Stimulated activated CD4-positive, alpha-beta T cell treated with anti-CD3 and anti-CD28 coated beads, Interleukin-15, amount 100 ng/mL, for 24 hours (primary cell): ENCODE data around the gene HOXD12.

Experiments
- DNase-seq: peaks from one replicate; pipeline ENCODE4 v3.0.0-alpha.2; 2020

HOXD12 gene

GRCh38 chr2:176093898-176094249 lies 5.7 kb upstream of the HOXD12 start:
- DNase-seq, result no peak

GRCh38 chr2:176094349-176094748 lies 5.2 kb upstream of the HOXD12 start:
- DNase-seq, result no peak

GRCh38 chr2:176095421-176095820 lies 4.2 kb upstream of the HOXD12 start:
- DNase-seq, result no peak

- no peak for DNase-seq
Observed at GRCh38 chr2:176096243-176096985, 3.2 kb upstream of the HOXD12 start.

GRCh38 chr2:176096986-176097819 lies 2.4 kb upstream of the HOXD12 start:
- peak; percentile 74 for DNase-seq

GRCh38 chr2:176097820-176098365 lies 1.7 kb upstream of the HOXD12 start:
- DNase-seq, result no peak

GRCh38 chr2:176098366-176099158 lies 1.0 kb upstream of the HOXD12 start:
- no peak for DNase-seq

GRCh38 chr2:176099159-176099727 lies 352 bp upstream of the HOXD12 start:
- DNase-seq, result no peak

GRCh38 chr2:176100547-176101140 lies 1.0 kb downstream of the HOXD12 start:
- no peak for DNase-seq

- DNase-seq, result no peak
Observed at GRCh38 chr2:176101216-176101830, 1.7 kb downstream of the HOXD12 start.

GRCh38 chr2:176101842-176102241 lies 2.2 kb downstream of the HOXD12 start:
- DNase-seq, result no peak

GRCh38 chr2:176102309-176102866 lies 2.8 kb downstream of the HOXD12 start:
- DNase-seq, result no peak

- DNase-seq, result no peak
Observed at GRCh38 chr2:176103194-176103593, 3.6 kb downstream of the HOXD12 start.

- DNase-seq, result no peak
Observed at GRCh38 chr2:176103742-176104315, 4.2 kb downstream of the HOXD12 start.

- no peak for DNase-seq
Observed at GRCh38 chr2:176104316-176105077, 4.9 kb downstream of the HOXD12 start.

GRCh38 chr2:176105078-176105729 lies 5.6 kb downstream of the HOXD12 start:
- no peak for DNase-seq

GRCh38 chr2:176105730-176106580 lies 6.4 kb downstream of the HOXD12 start:
- DNase-seq, result no peak

- DNase-seq, result no peak
Observed at GRCh38 chr2:176106581-176107539, 7.3 kb downstream of the HOXD12 start, which contains the start of gene HOXD11. Gene HOXD11 (plus strand): TSS chr2:176107280. CDS start chr2:176107356, 76 bp downstream.
